HCT116 (cell line): ENCODE data around the gene POPDC3. TPM values are rescaled to one million over a fixed set of nuclear protein-coding genes. Genes with fewer than 3 reads are reported as not detected.

ENCODE experiments used
- ATAC-seq: fragments of 200-7000 bp; cut with Tn5 transposase; 2 replicates; pipeline ENCODE4 v1.9.1; 2020; ENCODE audit warnings: mild to moderate bottlenecking, moderate library complexity
- BruUV-seq: library from RNA; stranded (reverse); fragments of 400-500 nt; replicated peaks from 2 replicates; lab custom pipeline; 2021; lab: Mats Ljungman, UMichigan
- CTCF ChIA-PET: fragments of 300-600 bp; sonication (Branson Sonifier 250); formaldehyde crosslinking; loops from one replicate; lab custom pipeline; 2021; ENCODE audit warnings: antibody characterized with exemption; lab: Charles Lee
- POLR2A ChIA-PET: fragments of 300-600, 350-600 bp; sonication (Branson Sonifier 250); formaldehyde crosslinking; loops from one replicate; lab custom pipeline; 2021; ENCODE audit warnings: antibody characterized with exemption; lab: Charles Lee
- RAD21 ChIA-PET, 2 experiments: fragments of 300-600 bp; sonication (Branson Sonifier 250); formaldehyde crosslinking; loops; one replicate each; lab custom pipeline; 2023; ENCODE audit warnings: low total read pairs in 2 of 2; ENCODE audit not compliant: uncharacterized antibody in 2 of 2, unreplicated experiment in 2 of 2, low non-redundant PET in 1 of 2; lab: Charles Lee
- DNase-seq: peaks from one replicate; pipeline ENCODE4 v3.0.0-alpha.2; 2010; ENCODE audit warnings: low read depth, low spot score
- H2AFZ ChIP-seq: fragments of 200-600 bp; shearing (Covaris generic), sonication (generic); 2 replicates; pipeline ENCODE4 v1.6.1; 2017; ENCODE audit warnings: low read depth, mixed run types, mixed read lengths, antibody characterized with exemption, low read length; ENCODE audit not compliant: poor library complexity, severe bottlenecking
- H3K27ac ChIP-seq: 2 replicates; pipeline ENCODE4 v1.5.1; 2012; ENCODE audit warnings: low read depth, low read length
- H3K27me3 ChIP-seq: fragments of 200-600 bp; sonication (generic); 2 replicates; pipeline ENCODE4 v1.6.1; 2016; ENCODE audit warnings: mixed run types, low read length, mixed read lengths; ENCODE audit not compliant: insufficient read depth
- H3K36me3 ChIP-seq, 2 experiments: fragments of 200-500 bp in 1 of 2; fragments of 200-600 bp in 1 of 2; sonication (Bioruptor generic) in 1 of 2; sonication (generic) in 1 of 2; 2 replicates each; pipeline versions ENCODE4 v1.5.1 to v1.6.1; 2014 to 2016; ENCODE audit warnings: low read length in 2 of 2, inconsistent platforms in 1 of 2, mixed read lengths in 1 of 2, mixed run types in 1 of 2; ENCODE audit not compliant: insufficient read depth in 2 of 2, control insufficient read depth in 1 of 2
- H3K4me1 ChIP-seq, 2 experiments: fragments of 200-600 bp in 1 of 2; sonication (generic) in 1 of 2; 2 replicates each; pipeline versions ENCODE4 v1.5.1 to v1.6.1; 2012 to 2017; ENCODE audit warnings: low read length in 2 of 2, inconsistent platforms in 1 of 2, mild to moderate bottlenecking in 1 of 2, mixed read lengths in 1 of 2, mixed run types in 1 of 2, moderate library complexity in 1 of 2; ENCODE audit not compliant: insufficient read depth in 2 of 2, control insufficient read depth in 1 of 2
- H3K4me2 ChIP-seq: fragments of 200-600 bp; sonication (generic); 2 replicates; pipeline ENCODE4 v1.6.1; 2017; ENCODE audit warnings: mixed run types, low read length, mixed read lengths
- H3K4me3 ChIP-seq, 2 experiments: fragments of 200-600 bp in 1 of 2; sonication (generic) in 1 of 2; replicated peaks in 1 of 2; 2 replicates each; pipeline ENCODE4 v1.5.1; 2011 to 2016; ENCODE audit warnings: low read length in 2 of 2, control low read depth in 1 of 2, low read depth in 1 of 2, mild to moderate bottlenecking in 1 of 2, mixed read lengths in 1 of 2, mixed run types in 1 of 2
- H3K79me2 ChIP-seq: fragments of 200-600 bp; sonication (generic); 2 replicates; pipeline ENCODE4 v1.6.1; 2017; ENCODE audit warnings: mild to moderate bottlenecking, mixed run types, low read length, moderate library complexity, mixed read lengths; ENCODE audit not compliant: insufficient read depth
- H3K9ac ChIP-seq: fragments of 200-600 bp; sonication (generic); 2 replicates; pipeline ENCODE4 v1.6.1; 2016; ENCODE audit warnings: low read length, mixed read lengths
- H3K9me2 ChIP-seq: fragments of 200-600 bp; sonication (generic), shearing (Covaris generic); 2 replicates; pipeline ENCODE4 v1.6.1; 2017; ENCODE audit warnings: mixed run types, mild to moderate bottlenecking, moderate library complexity; ENCODE audit not compliant: insufficient read depth
- H3K9me3 ChIP-seq, 2 experiments: fragments of 200-500 bp in 1 of 2; fragments of 200-600 bp in 1 of 2; sonication (Bioruptor generic) in 1 of 2; sonication (generic) in 1 of 2; 2 replicates each; pipeline ENCODE4 v1.6.1; 2014 to 2017; ENCODE audit warnings: low read length in 2 of 2, mixed read lengths in 2 of 2, inconsistent platforms in 1 of 2, low read depth in 1 of 2, mild to moderate bottlenecking in 1 of 2, mixed run types in 1 of 2, moderate library complexity in 1 of 2; ENCODE audit not compliant: control insufficient read depth in 1 of 2, insufficient read depth in 1 of 2
- H4K20me1 ChIP-seq: fragments of 200-600 bp; sonication (generic), shearing (Covaris generic); 2 replicates; pipeline ENCODE4 v1.6.1; 2017; ENCODE audit warnings: mixed run types, mild to moderate bottlenecking, moderate library complexity; ENCODE audit not compliant: insufficient read depth
- ATF3 ChIP-seq: IDR thresholded peaks from 2 replicates; pipeline ENCODE4 v1.6.1; 2012
- CEBPB ChIP-seq: IDR thresholded peaks from 2 replicates; pipeline ENCODE4 v1.6.1; 2012; ENCODE audit warnings: low read depth
- CTCF ChIP-seq, 3 experiments: fragments of 200-600 bp in 1 of 3; sonication (generic) in 1 of 3; IDR thresholded peaks in 2 of 3; conservative IDR thresholded peaks in 1 of 3; 2 replicates each; pipeline ENCODE4 v1.5.1; 2012 to 2017; ENCODE audit warnings: low read depth in 2 of 3, low read length in 2 of 3, antibody characterized with exemption in 1 of 3, borderline replicate concordance in 1 of 3, control low read depth in 1 of 3, mild to moderate bottlenecking in 1 of 3, mixed read lengths in 1 of 3, mixed run types in 1 of 3, moderate library complexity in 1 of 3; ENCODE audit not compliant: insufficient read depth in 1 of 3
- EGR1 ChIP-seq: IDR thresholded peaks from 2 replicates; pipeline ENCODE4 v1.6.1; 2012; ENCODE audit warnings: low read depth
- ELF1 ChIP-seq: IDR thresholded peaks from 2 replicates; pipeline ENCODE4 v1.6.1; 2012; ENCODE audit warnings: low read depth, borderline replicate concordance
- EZH2 ChIP-seq: fragments of 200-600 bp; sonication (generic); IDR thresholded peaks from 2 replicates; pipeline ENCODE4 v1.6.1; 2017; ENCODE audit warnings: antibody characterized with exemption, mixed run types
- MAX ChIP-seq: IDR thresholded peaks from 2 replicates; pipeline ENCODE4 v1.6.1; 2012
- POLR2A ChIP-seq: IDR thresholded peaks from 2 replicates; pipeline ENCODE4 v1.7.0; 2011; ENCODE audit warnings: borderline replicate concordance; ENCODE audit not compliant: insufficient read depth, insufficient read length; ENCODE audit errors: extremely low read depth
- REST ChIP-seq: IDR thresholded peaks from 2 replicates; pipeline ENCODE4 v1.6.1; 2012; ENCODE audit warnings: low read depth
- SIN3A ChIP-seq: IDR thresholded peaks from 2 replicates; pipeline ENCODE4 v1.6.1; 2012; ENCODE audit warnings: low read depth
- SP1 ChIP-seq: IDR thresholded peaks from 2 replicates; pipeline ENCODE4 v1.6.1; 2012; ENCODE audit warnings: low read depth
- YY1 ChIP-seq: IDR thresholded peaks from 2 replicates; pipeline ENCODE4 v1.6.1; 2011; ENCODE audit warnings: low read length, low read depth, moderate library complexity, mild to moderate bottlenecking; ENCODE audit not compliant: insufficient replicate concordance; ENCODE audit errors: extremely low read depth
- ZBTB33 ChIP-seq: IDR thresholded peaks from 2 replicates; pipeline ENCODE4 v1.6.1; 2011; ENCODE audit warnings: mild to moderate bottlenecking, low read length, moderate library complexity; ENCODE audit not compliant: insufficient replicate concordance; ENCODE audit errors: extremely low read depth
- intact Hi-C: fragments of 100-400 bp; cut with micrococcal nuclease; formaldehyde crosslinking; loops from 2 replicates; pipeline ENCODE4 v1.10.0; 2022
- total RNA-seq: library from RNA; stranded (reverse); gene quantifications from one replicate; pipeline ENCODE4 v1.2.1, GENCODE V29; 2021; ENCODE audit not compliant: unreplicated experiment

Gene POPDC3
- total RNA-seq, 1 experiment from 2014 or later, result 10.1 TPM

- no peak for TF ChIP-seq ZBTB33
- TF ChIP-seq EZH2, result no peak
- TF ChIP-seq YY1, result no peak
- TF ChIP-seq ATF3, result no peak
Measured at GRCh38 chr6:105202486-105202885, 22.7 kb upstream of the POPDC3 start (continued).

GRCh38 chr6:105200133-105200730 lies 20.4 kb upstream of the POPDC3 start:
- H3K9ac ChIP-seq, result no peak overlapping the region
- TF ChIP-seq MAX, result no peak
- TF ChIP-seq CEBPB, result no peak
- TF ChIP-seq SIN3A, result no peak
- TF ChIP-seq EGR1, result no peak
- TF ChIP-seq CTCF (IDR thresholded peaks at IDR 0.05 in 2 of 3, conservative IDR thresholded peaks at IDR 0.05 in 1 of 3; ENCODE audit: borderline replicate concordance in 1 of 3, insufficient read depth in 1 of 3, low read depth in 2 of 3, low read length in 2 of 3), result no peak
- TF ChIP-seq POLR2A, result no peak
- TF ChIP-seq REST, result no peak
- TF ChIP-seq ELF1, result no peak
- no peak for TF ChIP-seq SP1
- no peak overlapping the region for H3K4me3 ChIP-seq
- H2AFZ ChIP-seq, result peak overlapping the region; percentile 43
- no TSS peak for BruUV-seq
- no peak for ATAC-seq
- H3K36me3 ChIP-seq, result no peaks in the 10 kb centered on the region
- no peak overlapping the region for H3K4me2 ChIP-seq
- no peaks in the 10 kb centered on the region for H3K9me2 ChIP-seq
- H3K9me3 ChIP-seq, result peaks cover 0 to 4% of the 10 kb centered on the region in 2 experiments; a peak in 1 of 4 replicates
- no peak overlapping the region for H3K27ac ChIP-seq
- CTCF ChIA-PET, result no interaction called here
- peaks cover 0 to 4% of the 10 kb centered on the region in 2 experiments; a peak in 2 of 4 replicates for H3K4me1 ChIP-seq
- RAD21 ChIA-PET, result no interaction called here
- H4K20me1 ChIP-seq, result no peaks in the 10 kb centered on the region
- no peaks in the 10 kb centered on the region for H3K27me3 ChIP-seq
- no peak for DNase-seq
- POLR2A ChIA-PET, result no interaction called here
- H3K79me2 ChIP-seq, result no peaks in the 10 kb centered on the region
- intact Hi-C loops, result no loop called here
